NCI-H345 (cell line): ENCODE data around the gene EXD3.
A peak's percentile ranks its signal among the peaks of the same experiment; 100 is the strongest.
"Not testable (repeated sequence)": the region's sequence is repeated elsewhere in the genome, so short reads cannot be mapped to it uniquely, and the experiment has no call there.

Source experiments
- DNase-seq: peaks from one replicate; lab custom pipeline; 2025; lab: John Stamatoyannopoulos, UW

Gene EXD3

DNA sequence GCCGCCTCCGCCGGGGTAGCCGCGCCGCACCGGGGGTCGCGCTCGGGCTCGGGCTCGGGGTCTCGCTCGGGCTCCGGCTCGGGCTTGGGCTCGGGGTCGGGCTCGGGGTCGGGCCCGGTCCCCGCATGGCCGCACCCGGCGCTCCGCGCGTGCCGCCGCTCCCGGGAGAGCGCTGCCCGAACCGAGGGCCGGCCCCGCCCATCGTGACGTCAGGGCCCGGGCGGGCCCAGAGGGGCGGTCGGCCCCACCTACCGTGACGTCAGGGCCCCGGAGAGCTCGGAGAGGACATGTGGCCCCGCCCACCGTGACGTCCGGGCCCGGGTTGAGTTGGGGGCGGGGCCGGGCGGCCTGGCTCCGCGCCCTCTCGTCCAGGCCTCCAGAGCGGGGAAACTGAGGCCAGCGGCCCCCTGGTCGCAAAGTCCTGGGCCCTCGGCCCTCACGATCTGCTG, 36.2 kb upstream of the EXD3 start, which contains the start of gene NSMF:
Gene NSMF (minus strand): TSS at position 183 of the 449 bp plus-strand sequence. CDS start 232 bp downstream, outside the sequence.
- peak; percentile 94 for DNase-seq

DNA sequence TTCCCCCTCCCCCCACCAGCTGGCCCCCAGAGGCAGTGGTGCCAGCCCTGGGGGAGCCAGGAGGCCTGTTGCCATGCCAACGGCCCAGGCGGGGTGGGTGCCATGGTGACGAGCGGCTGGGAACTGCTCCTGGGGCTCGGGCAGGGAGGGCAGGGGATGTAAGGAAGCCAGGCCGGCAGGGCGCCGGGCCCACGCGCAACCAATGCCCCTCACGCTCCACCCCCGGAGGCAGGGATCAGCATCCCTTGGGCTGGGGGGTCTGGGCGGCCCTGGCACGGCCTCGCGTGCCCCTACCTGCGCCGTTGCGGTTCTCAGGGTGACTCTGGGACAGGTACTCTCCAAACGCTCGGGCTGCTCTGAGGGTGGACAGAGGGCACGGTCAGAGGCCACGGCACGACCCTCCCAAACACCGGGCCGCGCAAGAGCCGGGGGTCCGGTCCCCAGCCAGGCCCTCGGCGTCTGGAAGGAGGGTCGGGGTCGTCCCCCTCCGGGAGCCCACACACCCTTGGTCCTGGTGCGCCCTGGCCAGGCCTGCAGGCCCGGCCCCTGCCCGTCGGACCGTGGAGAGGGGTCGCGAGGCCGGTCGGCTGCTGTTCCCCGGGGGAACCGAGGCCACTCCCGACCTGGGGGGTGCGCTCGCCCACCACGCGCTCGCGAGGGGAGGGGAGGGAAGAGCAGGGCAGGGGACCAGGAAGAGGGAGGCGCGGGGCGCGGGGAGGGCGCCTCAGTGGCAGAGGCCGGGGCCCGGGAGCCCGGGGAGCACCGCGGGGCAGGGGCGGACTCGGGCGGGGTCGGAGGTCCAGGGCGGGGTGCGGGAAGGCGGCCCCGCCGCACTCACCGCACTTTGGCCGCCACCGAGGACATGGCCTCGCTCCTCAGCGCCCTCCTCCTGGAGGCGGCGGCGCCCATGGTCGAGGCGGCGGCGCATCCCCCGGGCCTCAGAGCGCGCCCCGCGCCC, 35.5 kb upstream of the EXD3 start:
- DNase-seq = peak; percentile 50

DNA sequence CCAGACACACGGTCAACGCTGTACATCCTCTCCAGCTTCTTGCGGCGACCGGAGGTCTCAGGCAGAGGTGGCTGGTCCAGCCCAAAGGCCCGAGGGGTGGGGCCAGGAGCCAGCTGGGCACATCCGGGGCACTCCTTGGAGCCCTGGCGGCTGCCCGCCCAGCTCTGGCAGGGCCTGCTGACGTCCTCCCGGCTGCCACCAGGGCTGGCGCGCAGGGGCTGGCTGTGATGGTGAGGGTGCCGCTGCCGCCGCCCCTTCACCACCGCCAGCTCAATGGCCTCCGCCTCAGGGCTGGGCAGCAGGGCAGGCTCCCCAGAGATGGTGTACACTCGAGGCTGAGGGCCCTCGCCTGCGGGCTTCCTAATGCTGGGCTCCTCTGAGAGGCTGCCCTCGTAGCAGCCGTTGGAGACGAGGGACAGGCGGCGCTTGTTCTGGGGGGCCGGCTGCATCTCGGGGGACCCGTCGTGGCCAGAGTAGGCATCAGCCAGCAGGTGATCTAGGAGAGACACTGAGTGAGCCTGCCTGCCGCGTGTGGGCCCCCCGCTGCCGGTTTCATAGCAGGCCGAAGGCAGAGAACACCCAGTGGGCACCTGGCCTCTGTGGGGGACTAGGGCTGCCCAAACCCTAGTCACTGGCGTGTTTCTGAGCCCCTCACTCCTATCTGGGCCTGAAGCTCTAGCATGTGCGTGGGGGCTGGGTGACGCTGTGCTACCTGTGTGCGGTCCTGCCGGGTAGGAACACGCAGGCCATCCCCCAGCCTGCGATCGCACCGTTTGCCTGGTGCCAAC, 34.6 kb upstream of the EXD3 start:
- no peak for DNase-seq

DNA sequence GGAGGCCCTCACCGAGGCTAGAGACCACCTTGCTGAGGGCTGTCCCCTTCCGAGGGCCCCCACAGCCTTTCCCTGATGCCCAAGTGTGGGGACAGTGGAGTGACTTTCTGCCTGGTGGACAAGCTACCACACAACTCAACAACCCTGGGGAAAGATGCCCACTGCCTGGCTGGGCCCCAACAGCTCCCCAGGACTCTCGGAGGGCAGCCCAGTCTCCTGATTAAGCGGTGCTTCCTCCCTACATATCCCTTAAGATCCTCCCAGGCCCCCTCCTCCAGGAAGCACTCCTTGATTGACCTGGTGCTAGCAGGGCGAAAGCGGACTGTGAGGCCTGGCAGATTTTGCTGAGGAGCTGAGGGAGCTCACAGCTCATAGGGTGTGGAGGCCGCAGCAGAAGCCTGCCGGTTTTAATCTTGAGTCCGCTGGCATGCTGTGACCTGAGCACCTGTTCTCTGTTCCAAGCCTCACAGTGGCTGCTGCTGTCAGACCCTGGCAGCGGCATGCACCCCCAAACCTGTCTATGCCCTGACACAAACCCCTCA, 34.0 kb upstream of the EXD3 start:
- no peak for DNase-seq

DNA sequence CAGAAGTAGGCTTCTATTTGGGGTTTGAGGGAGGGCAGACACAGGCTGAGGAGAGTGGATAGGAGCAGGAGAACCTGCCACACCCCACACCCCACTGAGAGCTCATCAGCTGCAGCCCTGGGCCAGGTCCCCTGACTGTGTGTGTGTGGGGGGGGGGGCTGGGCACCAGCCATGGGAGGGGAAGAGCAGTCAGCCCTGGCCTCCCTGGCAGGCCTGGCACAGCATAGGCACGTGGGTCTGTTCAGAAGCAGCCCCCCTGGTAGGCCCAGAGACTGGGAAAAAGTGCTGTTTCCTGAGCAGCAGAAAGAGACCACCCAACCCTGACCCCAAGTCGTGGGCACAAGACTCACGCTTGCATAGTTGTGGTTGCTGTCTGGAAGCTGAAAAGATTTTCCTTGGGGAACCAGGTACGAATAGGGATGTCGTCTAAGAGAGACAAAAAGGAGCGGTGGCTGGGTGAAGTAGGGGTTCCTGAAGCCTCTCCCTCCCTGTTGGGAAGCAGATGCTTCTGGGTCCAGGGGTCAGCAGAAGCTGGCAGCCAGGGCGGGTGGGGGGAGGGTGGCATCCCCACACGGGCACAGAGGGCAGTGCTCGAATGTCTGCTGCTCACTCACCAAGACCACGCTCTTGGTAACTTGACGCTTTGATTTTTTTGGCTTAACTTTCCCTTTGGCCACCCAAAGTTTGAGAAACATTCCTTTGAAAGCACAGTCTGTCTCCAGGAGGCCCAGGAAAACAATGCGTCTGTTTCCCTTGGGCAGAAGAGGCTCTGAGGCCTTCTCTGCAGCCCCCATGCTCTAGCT, 33.3 kb upstream of the EXD3 start:
- DNase-seq = no peak

DNA sequence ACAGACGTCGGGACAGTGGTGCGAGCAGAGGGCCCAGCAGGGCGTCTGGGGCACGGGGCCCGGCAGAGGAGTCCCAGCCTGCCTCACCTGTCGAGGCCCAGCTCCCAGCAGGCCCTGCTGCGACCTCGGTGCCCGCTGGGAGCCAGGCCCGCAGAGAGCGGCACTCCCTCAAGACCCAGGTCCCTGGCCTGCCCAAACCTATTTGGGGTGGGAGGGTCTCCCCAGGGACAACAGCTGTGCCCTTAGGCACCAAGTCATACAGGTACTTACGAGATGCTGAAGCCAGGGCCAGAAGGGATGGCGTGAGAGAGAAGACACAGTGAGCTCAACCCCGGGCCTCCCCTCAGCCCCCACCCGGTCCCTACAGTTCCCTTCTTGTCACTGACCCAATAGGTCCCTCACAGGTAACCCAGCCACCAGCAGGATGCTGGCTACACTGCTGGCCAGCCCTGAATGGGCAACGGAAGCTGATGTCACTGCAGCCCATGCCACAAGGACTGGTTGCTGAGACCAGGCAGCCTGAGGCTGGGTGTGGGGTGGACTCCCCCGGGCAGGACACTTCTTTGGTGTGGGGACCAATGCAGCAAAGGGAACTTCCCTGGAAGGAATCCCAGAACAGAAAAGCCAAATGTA, 32.5 kb upstream of the EXD3 start:
- DNase-seq = no peak

DNA sequence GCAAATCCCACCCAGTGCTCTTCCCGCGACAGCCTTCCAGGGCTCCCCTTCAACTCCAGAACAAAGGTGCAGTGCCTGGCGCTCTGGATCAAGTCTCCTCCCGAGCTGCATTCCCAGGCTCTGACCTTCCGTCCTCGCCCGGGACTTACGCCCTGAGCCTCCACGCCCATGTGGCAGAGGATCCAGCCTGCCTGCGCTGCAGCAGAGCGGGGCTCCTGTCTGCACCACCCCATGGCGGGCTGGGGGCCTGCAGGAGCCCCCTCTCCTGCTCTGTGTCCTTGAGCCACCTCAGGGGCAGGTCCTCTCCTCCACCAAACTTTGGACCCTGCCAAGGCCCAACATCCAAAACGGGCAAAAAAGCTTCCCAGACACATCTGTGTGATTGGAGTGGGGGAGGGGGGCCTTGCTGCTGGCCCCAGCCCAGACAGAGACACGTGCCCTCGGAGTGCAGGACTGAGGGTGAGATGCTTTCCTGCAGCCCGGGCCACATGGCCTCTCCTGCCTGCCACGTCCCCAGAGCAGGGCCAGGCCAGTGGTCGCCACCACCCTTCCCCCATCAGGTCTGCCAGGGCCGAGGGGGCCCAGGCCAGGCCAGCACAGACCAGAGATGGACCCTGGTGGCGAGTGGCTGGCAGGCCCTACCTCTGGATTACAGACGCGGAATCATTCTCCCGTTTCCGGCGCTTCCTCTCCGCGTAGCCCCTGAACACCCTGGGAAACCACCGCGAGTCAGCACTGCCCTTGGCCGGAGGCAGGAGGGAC, 31.8 kb upstream of the EXD3 start:
- DNase-seq = no peak

DNA sequence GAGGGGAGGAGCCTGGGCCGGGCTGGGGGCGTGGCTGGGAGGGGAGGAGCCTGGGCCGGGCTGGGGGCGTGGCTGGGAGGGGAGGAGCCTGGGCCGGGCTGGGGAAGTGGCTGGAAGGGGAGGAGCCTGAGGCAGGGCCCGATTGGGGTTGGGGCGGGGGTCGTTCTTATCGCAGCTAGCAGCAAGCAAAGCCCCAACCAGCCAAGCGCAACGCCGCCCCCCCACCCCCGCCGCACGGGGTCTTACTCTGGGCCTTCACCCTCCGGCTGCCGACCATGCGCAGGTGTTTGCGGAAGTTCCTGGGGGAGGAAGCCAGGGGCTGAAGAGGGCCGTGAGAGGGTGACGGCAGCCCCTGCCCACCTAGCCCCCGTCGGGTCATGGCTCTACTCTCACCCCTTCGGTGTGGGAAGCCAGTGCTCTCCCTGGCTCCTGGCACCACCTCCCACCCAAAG, 31.2 kb upstream of the EXD3 start:
- no peak for DNase-seq

DNA sequence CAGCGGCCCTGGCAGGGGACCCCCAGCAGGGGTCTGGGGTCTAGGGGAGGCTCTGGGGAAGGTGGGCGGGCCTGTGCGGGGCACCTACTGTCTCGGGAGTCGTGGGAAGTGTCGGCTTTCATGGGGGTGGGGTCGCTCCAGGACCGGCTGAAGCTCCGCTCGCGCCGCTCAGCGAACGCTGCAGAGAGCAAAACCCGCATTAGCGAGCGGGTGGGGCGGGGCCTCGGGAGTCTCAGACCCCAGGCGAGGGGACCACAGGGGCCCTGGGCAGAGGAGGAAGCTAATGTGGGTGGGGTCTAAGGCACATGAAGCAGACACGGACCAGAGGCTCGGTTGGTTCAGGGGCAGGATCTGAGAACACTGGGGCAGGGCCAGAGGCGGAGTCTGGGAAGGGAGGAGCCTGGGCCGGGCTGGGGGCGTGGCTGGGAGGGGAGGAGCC, 30.7 kb upstream of the EXD3 start:
- no peak for DNase-seq

DNA sequence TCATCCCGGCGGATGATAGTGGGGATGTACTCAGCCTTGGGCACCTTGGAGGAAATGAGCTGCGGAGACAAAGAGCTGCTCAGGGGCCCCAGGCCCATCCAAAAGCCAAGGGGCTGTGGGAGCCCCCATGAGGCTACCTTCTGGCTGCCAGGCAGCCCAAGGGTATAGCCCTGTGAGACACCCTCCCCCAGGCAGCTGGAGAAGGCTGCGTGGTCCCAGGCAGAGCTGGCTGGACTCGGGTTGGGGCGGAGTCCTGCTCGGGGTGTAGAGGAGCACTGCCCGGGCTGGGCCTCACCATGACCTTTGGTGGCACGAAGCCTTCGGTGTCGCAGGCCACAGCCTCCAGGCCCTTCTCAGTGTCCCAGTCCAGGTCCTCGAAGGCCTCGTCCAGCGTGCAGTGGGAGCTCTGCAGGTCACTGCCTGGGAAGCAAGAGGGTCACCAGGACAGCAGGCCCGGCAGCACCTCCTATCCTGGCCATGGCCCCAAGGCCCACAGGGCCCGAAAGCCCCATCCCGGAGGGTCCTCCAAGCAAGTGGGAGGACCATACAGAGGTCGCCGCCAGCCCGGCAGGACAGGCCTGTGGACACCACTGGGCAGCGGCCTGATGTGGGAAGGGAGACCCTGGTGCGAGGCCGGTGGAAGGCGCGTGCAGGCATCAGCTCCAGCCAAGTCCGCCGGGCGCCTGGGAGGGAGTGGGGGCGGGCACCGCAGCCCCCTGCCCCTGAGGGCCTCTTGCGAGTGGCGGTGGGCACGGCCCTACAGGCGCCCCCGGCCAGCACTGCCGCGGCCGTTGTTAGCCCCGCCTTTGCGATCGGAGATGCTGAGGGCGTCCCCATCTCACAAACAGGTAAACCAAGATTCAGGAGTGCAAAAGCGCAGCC, 30.0 kb upstream of the EXD3 start:
- DNase-seq = no peak

DNA sequence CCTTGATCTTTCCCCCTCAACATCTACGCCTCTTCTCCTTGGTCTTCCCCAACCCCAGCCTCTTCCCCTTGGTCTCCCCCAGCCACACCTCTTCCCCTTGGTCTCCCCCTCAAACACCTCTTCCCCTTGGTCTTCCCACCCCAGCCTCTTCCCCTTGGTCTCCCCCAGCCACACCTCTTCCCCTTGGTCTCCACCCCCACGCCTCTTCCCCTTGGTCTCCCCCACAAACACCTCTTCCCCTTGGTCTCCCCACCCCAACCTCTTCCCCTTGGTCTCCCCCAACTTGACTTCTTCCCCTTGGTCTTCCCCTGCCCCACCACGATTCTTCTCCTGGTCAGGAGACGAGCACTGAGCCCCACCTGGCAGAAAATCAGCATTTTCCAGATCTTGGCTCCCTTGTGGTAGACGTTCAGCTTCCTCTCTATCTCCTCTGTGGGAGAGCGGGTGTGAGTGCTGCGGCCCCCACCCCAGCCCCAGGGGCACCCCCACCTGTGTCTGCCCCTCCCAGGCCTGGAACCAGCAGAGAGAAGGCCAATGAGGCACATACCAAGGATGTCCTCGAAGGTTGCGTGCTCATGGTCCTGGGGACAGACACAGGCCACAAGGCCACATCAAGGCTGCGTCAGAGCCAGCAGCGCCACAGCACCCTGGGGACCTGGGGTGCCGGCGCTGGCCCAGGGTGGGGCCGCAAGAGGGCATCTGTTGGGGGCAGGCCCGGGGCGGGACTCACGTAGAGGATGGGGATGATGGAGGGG, 29.2 kb upstream of the EXD3 start:
- no peak for DNase-seq

DNA sequence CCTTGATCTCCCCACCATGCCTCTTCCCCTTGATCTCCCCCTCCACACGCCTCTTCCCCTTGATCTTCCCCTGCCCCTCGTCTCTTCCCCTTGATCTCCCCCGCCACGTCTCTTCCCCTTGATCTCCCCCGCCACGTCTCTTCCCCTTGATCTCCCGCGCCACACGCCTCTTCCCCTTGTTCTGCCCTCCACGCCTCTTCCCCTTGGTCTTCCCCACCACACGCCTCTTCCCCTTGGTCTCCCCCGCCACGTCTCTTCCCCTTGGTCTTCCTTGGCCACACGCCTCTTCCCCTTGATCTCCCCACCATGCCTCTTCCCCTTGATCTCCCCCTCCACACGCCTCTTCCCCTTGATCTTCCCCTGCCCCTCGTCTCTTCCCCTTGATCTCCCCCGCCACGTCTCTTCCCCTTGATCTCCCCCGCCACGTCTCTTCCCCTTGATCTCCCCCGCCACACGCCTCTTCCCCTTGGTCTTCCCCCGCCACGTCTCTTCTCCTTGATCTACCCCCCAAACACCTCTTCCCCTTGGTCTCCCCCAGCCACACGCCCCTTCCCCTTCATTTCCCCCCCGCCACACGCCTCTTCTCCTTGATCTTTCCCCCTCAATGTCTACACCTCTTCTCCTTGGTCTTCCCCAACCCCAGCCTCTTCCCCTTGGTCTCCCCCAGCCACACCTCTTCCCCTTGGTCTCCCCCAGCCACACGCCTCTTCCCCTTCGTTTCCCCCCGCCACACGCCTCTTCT, 28.5 kb upstream of the EXD3 start:
- not testable (repeated sequence) for DNase-seq

DNA sequence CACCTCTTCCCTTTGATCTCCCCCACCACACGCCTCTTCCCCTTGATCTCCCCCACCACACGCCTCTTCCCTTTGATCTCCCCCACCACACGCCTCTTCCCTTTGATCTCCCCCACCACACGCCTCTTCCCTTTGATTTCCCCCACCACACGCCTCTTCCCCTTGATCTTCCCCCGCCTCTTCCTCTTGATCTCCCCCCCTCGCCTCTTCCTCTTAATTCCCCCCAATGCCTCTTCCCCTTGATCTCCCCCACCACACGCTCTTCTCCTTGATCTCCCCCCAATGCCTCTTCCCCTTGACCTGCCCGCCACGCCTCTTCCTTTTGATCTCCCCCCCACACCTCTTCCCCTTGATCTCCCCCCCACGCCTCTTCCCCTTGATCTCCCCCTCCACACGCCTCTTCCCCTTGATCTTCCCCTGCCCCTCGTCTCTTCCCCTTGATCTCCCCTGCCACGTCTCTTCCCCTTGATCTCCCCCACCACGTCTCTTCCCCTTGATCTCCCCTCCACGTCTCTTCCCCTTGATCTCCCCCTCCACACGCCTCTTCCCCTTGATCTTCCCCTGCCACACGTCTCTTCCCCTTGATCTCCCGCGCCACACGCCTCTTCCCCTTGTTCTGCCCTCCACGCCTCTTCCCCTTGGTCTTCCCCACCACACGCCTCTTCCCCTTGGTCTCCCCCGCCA, 27.7 kb upstream of the EXD3 start:
- DNase-seq = not testable (repeated sequence)

DNA sequence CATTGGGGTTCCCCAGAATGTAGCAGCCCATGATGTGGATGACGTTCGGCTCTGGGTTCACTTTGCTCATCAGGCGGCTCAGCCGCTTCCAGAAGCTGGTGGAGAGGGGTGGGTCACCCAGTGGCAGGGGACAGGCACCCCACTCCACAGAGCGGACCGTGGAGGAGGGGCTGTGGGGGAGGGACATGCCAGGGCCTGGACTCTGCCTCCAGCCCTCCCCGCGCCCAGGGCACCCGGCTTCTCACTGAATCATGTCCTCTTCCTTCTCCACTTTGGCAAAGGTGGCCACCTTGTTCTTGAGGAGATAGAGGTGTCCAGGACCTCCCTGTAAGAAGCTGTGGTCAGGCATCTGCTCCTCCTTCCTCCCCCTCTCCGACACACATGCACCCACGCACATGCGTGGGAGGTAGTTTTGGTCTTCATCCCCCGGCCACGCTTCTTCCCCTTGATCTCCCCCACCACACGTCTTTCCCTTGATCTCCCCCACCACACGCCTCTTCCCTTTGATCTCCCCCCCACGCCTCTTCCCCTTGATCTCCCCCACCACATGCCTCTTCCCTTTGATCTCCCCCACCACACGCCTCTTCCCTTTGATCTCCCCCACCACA, 27.1 kb upstream of the EXD3 start:
- DNase-seq = no peak

DNA sequence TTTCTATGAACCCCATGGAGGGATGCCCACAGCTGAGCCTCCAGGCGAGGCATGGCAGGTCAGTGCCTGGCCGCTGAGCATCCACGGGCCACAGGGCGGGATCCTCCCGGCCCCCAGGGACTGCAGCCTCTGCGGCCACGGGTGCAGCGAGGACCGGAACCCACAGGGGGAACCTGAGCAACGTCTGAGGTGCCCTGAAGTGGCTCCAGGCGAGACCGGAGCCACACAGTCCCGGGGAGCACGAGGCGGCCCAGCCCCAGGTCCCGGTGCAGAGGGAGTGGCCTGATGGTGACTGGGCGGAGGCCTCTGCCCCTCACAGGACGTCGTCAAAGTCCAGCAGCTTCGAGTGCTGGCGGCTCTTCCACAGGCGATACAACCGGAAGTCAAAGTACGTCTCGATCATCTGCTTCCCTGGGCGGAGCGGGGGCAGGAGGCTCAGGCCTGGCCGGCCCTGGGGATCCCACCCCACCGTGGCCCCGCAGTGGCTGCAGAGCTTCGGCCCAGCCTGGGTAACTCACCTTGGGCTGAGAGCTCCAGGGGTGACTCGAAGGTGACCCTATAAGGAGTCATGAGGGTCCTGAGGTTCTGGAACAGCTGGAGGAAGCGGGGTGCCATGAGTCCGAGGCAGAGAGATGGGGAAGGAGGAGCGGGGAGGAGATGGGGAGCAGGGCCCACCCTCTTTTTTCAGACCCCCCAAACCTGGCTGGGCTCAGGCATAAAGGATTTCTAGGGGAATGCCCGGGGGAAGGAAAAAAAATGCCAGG, 26.3 kb upstream of the EXD3 start:
- no peak for DNase-seq

DNA sequence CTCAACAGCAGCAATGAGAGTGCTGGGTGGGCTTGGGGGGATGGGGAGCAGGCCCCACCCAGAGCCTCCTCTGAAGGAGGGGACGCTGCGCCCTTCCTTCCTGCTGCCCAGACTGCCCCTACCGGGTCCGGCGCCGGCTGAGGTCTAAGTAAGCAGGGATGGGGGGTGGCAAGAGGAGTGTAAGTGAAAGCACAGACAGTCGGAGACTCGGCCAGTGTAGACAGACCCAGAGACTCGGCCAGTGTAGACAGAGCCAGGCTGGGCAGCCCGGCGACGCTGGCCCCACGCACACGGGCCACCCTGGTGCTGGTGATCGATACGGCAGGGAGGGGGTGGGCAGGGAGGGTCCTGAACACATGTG, 25.6 kb upstream of the EXD3 start:
- DNase-seq = no peak
